Trophoblast cell (in vitro differentiated cells and primary cell): ENCODE measurements around the gene MPEG1.
A peak's percentile ranks its signal among the peaks of the same experiment; 100 is the strongest.

Source experiments
- DNase-seq, 2 donors: peaks; one replicate each; pipeline ENCODE4 v3.0.0-alpha.2; 2016
- H2AFZ ChIP-seq: 2 replicates; pipeline ENCODE4 v1.6.1; 2013; ENCODE audit warnings: low read length, moderate library complexity, mild to moderate bottlenecking; ENCODE audit not compliant: insufficient read depth, poor library complexity
- H2AK5ac ChIP-seq: 2 replicates; pipeline ENCODE4 v1.6.1; 2013; ENCODE audit warnings: mild to moderate bottlenecking, low read length
- H2BK120ac ChIP-seq: 2 replicates; pipeline ENCODE4 v1.6.1; 2013; ENCODE audit warnings: low read length, mild to moderate bottlenecking, moderate library complexity; ENCODE audit not compliant: insufficient read depth, poor library complexity
- H2BK12ac ChIP-seq: 2 replicates; pipeline ENCODE4 v1.6.1; 2013; ENCODE audit warnings: mild to moderate bottlenecking, low read length, moderate library complexity
- H2BK5ac ChIP-seq: 2 replicates; pipeline ENCODE4 v1.6.1; 2013; ENCODE audit warnings: low read length, low read depth, moderate library complexity, mild to moderate bottlenecking; ENCODE audit not compliant: poor library complexity
- H3K14ac ChIP-seq: 2 replicates; pipeline ENCODE4 v1.6.1; 2013; ENCODE audit warnings: mild to moderate bottlenecking, low read length
- H3K18ac ChIP-seq: 2 replicates; pipeline ENCODE4 v1.6.1; 2013; ENCODE audit warnings: mild to moderate bottlenecking, low read length
- H3K23ac ChIP-seq: 2 replicates; pipeline ENCODE4 v1.6.1; 2013; ENCODE audit warnings: low read length
- H3K27ac ChIP-seq: 2 replicates; pipeline ENCODE4 v1.5.1; 2013; ENCODE audit warnings: low read depth, mild to moderate bottlenecking, inconsistent platforms, low read length, moderate library complexity
- H3K27me3 ChIP-seq: 2 replicates; pipeline ENCODE4 v1.6.1; 2013; ENCODE audit warnings: inconsistent platforms, mild to moderate bottlenecking, low read length, moderate library complexity; ENCODE audit not compliant: insufficient read depth
- H3K36me3 ChIP-seq, 2 experiments: 1 replicate in 1 of 2; 2 replicates in 1 of 2; pipeline ENCODE4 v1.6.1; 2013; ENCODE audit warnings: low read length in 2 of 2, mild to moderate bottlenecking in 2 of 2, moderate library complexity in 1 of 2; ENCODE audit not compliant: insufficient read depth in 2 of 2, control insufficient read depth in 1 of 2
- H3K4ac ChIP-seq: 2 replicates; pipeline ENCODE4 v1.6.1; 2013; ENCODE audit warnings: low read depth, mild to moderate bottlenecking, low read length, moderate library complexity
- H3K4me1 ChIP-seq, 2 experiments: 1 replicate in 1 of 2; 2 replicates in 1 of 2; pipeline ENCODE4 v1.6.1; 2013; ENCODE audit warnings: low read length in 2 of 2, mild to moderate bottlenecking in 2 of 2, moderate library complexity in 1 of 2; ENCODE audit not compliant: insufficient read depth in 2 of 2, control insufficient read depth in 1 of 2
- H3K4me2 ChIP-seq: 2 replicates; pipeline ENCODE4 v1.6.1; 2013; ENCODE audit warnings: inconsistent platforms, mild to moderate bottlenecking, low read length, moderate library complexity
- H3K4me3 ChIP-seq: 2 replicates; pipeline ENCODE4 v1.5.1; 2013; ENCODE audit warnings: mild to moderate bottlenecking, low read depth, low read length, inconsistent platforms
- H3K79me1 ChIP-seq: one replicate; pipeline ENCODE4 v1.6.1; 2013; ENCODE audit warnings: low read length
- H3K79me2 ChIP-seq: 2 replicates; pipeline ENCODE4 v1.6.1; 2013; ENCODE audit warnings: low read length, mild to moderate bottlenecking; ENCODE audit not compliant: control insufficient read depth, insufficient read depth, poor library complexity
- H3K9ac ChIP-seq: 2 replicates; pipeline ENCODE4 v1.6.1; 2013; ENCODE audit warnings: mild to moderate bottlenecking, low read length
- H3K9me3 ChIP-seq: 2 replicates; pipeline ENCODE4 v1.6.1; 2013; ENCODE audit warnings: low read depth, mild to moderate bottlenecking, control low read depth, inconsistent platforms, low read length; ENCODE audit not compliant: insufficient read depth
- H4K12ac ChIP-seq: 2 replicates; pipeline ENCODE4 v1.6.1; 2013; ENCODE audit warnings: low read depth, mild to moderate bottlenecking, low read length, moderate library complexity
- H4K8ac ChIP-seq: 2 replicates; pipeline ENCODE4 v1.6.1; 2013; ENCODE audit warnings: low read depth, mild to moderate bottlenecking, low read length, moderate library complexity
- H4K91ac ChIP-seq: one replicate; pipeline ENCODE4 v1.6.1; 2013; ENCODE audit warnings: low read depth, mild to moderate bottlenecking, low read length, moderate library complexity
- WGBS: extraction: QIAGEN DNeasy Blood & Tissue Kit; methylation state at CpG from one replicate; pipeline ENCODE4 v1.1.7; 2013; ENCODE audit warnings: missing lambda C conversion rate; ENCODE audit not compliant: insufficient read length, insufficient coverage; ENCODE audit errors: extremely low coverage; 5-methylcytosine and 5-hydroxymethylcytosine counted together

MPEG1 gene

DNA sequence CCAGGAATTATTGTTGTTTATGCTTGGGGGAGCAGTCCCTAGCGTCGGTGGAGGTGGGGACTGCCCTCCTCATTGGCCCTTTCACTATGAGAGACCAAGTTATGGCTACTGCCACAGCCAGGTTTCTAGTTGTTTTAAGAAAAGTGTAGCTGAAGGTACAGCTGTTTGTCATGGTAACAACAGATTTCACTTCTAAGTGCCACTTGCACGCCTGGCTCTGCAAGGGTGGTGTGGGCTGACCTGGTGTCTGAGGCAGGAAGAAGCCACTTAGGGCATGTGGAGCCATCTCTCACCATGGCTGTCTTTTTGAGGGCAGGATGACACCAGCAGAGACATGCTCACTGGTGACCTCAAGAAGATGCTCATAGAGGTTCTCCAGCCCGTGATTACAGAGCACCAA lies 46.3 kb upstream of the MPEG1 start:
- Histone ChIP-seq H3K79me2 (no peaks in the 10 kb centered on the region), H3K36me3 (no peaks in the 10 kb centered on the region), H3K14ac (no peak overlapping the region), H2BK12ac (no peak overlapping the region), H3K4me3 (no peak overlapping the region), H3K23ac (no peak overlapping the region), H2BK120ac (no peak overlapping the region), H4K91ac (no peak overlapping the region), H3K79me1 (no peaks in the 10 kb centered on the region), H3K27ac (no peak overlapping the region), H3K4me1 (peaks cover 3% of the 10 kb centered on the region in 2 experiments), H3K27me3 (no peaks in the 10 kb centered on the region), H3K18ac (no peak overlapping the region), H3K9ac (no peak overlapping the region), H2AK5ac (no peak overlapping the region), H4K12ac (no peak overlapping the region), H2AFZ (no peak overlapping the region), H3K4ac (no peak overlapping the region), H2BK5ac (no peak overlapping the region), H3K9me3 (peaks cover 4% of the 10 kb centered on the region), H3K4me2 (no peak overlapping the region), H4K8ac (no peak overlapping the region)
- WGBS: no CpG with 5 or more reads among the region's 4 CpGs
- DNase-seq: no peak

DNA sequence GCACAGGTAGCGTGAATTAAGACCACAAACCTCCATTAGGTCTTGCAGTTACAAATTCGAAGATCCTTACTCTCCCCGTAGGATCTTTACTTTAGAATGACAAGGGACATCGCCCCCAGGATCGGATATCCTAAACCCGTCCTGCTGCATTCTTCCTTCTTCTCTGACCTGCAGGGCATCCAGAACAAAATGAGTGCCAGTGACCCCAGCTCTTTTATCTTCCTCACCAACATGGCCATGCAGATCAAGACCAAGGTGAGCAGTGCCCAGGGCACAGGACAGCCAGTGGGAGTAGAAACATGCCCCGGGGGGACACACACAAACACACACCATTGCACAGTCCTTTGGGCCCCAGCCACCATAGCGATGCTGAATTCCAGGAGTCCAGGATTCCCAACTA lies 42.6 kb upstream of the MPEG1 start:
- no peaks in the 10 kb centered on the region for H3K79me1 ChIP-seq
- no peak overlapping the region for H4K12ac ChIP-seq
- no peaks in the 10 kb centered on the region for H3K27me3 ChIP-seq
- no peak overlapping the region for H4K91ac ChIP-seq
- no peak overlapping the region for H3K18ac ChIP-seq
- no peak overlapping the region for H2AK5ac ChIP-seq
- no peak overlapping the region for H3K4ac ChIP-seq
- H3K9me3 ChIP-seq: no peaks in the 10 kb centered on the region
- no peak overlapping the region for H2AFZ ChIP-seq
- H3K23ac ChIP-seq: no peak overlapping the region
- peak overlapping the region; percentile 40 for H3K4me2 ChIP-seq
- H3K36me3 ChIP-seq: no peaks in the 10 kb centered on the region
- H2BK5ac ChIP-seq: no peak overlapping the region
- WGBS: no CpG with 5 or more reads among the region's 8 CpGs
- H2BK120ac ChIP-seq: no peak overlapping the region
- no peak overlapping the region for H3K14ac ChIP-seq
- H3K4me1 ChIP-seq: peaks cover 3% of the 10 kb centered on the region in 2 experiments
- no peaks in the 10 kb centered on the region for H3K79me2 ChIP-seq
- no peak overlapping the region for H3K4me3 ChIP-seq
- no peak overlapping the region for H2BK12ac ChIP-seq
- H3K9ac ChIP-seq: no peak overlapping the region
- H3K27ac ChIP-seq: no peak overlapping the region
- DNase-seq: peak; percentile 77 to 87
- no peak overlapping the region for H4K8ac ChIP-seq

DNA sequence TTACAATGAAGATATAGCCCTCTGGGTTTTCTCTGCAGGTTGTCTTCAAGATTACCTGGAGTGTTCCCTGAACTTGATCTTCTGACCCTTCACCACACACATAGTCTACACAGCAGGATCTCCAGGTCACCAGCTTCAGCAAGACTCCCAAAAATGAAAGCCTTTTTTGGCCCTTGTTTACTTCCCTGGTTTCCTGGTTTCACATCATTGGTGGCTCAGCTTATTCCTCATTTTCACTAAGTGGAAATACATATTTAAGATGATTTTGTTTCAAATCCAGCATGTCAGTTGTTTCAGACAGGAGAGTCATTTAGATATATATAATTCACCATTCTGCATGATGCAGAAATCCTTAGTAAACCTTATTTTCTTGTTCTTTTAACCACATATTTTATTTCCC lies 41.6 kb upstream of the MPEG1 start:
- Histone ChIP-seq H2BK120ac (no peak overlapping the region), H4K8ac (no peak overlapping the region), H3K4me1 (peaks cover 3% of the 10 kb centered on the region in 2 experiments), H3K18ac (no peak overlapping the region), H4K12ac (no peak overlapping the region), H3K36me3 (no peaks in the 10 kb centered on the region), H3K4me3 (no peak overlapping the region), H3K27me3 (no peaks in the 10 kb centered on the region), H2AFZ (no peak overlapping the region), H3K9ac (no peak overlapping the region), H2BK12ac (no peak overlapping the region), H2AK5ac (no peak overlapping the region), H3K9me3 (no peaks in the 10 kb centered on the region), H3K79me2 (no peaks in the 10 kb centered on the region), H3K4me2 (no peak overlapping the region), H4K91ac (no peak overlapping the region), H2BK5ac (no peak overlapping the region), H3K27ac (no peak overlapping the region), H3K79me1 (no peaks in the 10 kb centered on the region), H3K4ac (no peak overlapping the region), H3K23ac (no peak overlapping the region), H3K14ac (no peak overlapping the region)
- no peak for DNase-seq

DNA sequence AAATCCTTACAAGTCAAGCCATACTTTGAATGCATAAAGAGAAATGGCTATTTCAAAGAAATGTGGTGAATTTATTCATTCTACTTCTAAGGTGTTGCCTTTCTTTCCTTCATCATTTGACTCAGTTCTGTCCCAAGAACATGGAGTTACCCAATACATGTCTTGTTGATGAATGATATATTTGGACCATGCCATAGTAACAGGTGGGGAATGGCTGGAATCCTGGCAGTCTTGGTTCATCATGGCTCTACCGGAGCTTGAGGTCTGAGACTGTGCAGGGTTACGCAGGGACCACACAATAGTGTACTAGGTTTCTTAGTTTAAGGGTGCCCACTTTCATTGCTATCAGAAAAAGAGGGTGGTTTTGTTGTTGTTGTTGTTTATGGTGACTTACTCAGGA lies 40.3 kb upstream of the MPEG1 start:
- Histone ChIP-seq H2BK5ac (no peak overlapping the region), H3K18ac (no peak overlapping the region), H3K27me3 (no peaks in the 10 kb centered on the region), H2AFZ (no peak overlapping the region), H4K91ac (no peak overlapping the region), H2BK120ac (no peak overlapping the region), H3K9me3 (no peaks in the 10 kb centered on the region), H3K36me3 (no peaks in the 10 kb centered on the region), H3K79me1 (no peaks in the 10 kb centered on the region), H2AK5ac (no peak overlapping the region), H3K14ac (no peak overlapping the region), H3K79me2 (no peaks in the 10 kb centered on the region), H3K4me3 (no peak overlapping the region), H3K4ac (no peak overlapping the region), H3K4me2 (no peak overlapping the region), H4K12ac (no peak overlapping the region), H2BK12ac (no peak overlapping the region), H3K9ac (no peak overlapping the region), H3K27ac (no peak overlapping the region), H3K23ac (no peak overlapping the region), H4K8ac (no peak overlapping the region), H3K4me1 (peaks cover 3% of the 10 kb centered on the region in 2 experiments)
- no CpG with 5 or more reads among the region's 2 CpGs for WGBS
- DNase-seq: peak; percentile 79 to 93
